Liver (tissue), 9 donors: Measurements from ENCODE around the gene PARN. TPM values are rescaled to one million over a fixed set of nuclear protein-coding genes. Genes with fewer than 3 reads are reported as not detected.
A peak's percentile ranks its signal among the peaks of the same experiment; 100 is the strongest.

Source experiments
- DNase-seq: peaks from one replicate; pipeline ENCODE4 v3.0.0-alpha.2; 2017; ENCODE audit warnings: low spot score
- H3K27ac ChIP-seq, 2 donors: one replicate each; pipeline ENCODE4 v1.7.0; 2013; ENCODE audit warnings: inconsistent platforms in 2 of 2, low read length in 2 of 2, control low read depth in 1 of 2, low read depth in 1 of 2, mild to moderate bottlenecking in 1 of 2
- H3K27me3 ChIP-seq, 4 donors: one replicate each; pipeline versions ENCODE4 v1.6.1 to v1.7.0; 2013; ENCODE audit warnings: low read length in 3 of 4, inconsistent platforms in 1 of 4, mild to moderate bottlenecking in 1 of 4, moderate library complexity in 1 of 4; ENCODE audit not compliant: control insufficient read depth in 4 of 4, insufficient read depth in 4 of 4
- H3K36me3 ChIP-seq, 4 donors: one replicate each; pipeline versions ENCODE4 v1.6.1 to v1.7.0; 2013; ENCODE audit warnings: low read length in 3 of 4, mild to moderate bottlenecking in 3 of 4, low read depth in 1 of 4, moderate library complexity in 1 of 4; ENCODE audit not compliant: control insufficient read depth in 4 of 4, insufficient read depth in 3 of 4
- H3K4me1 ChIP-seq, 4 donors: one replicate each; pipeline versions ENCODE4 v1.6.1 to v1.7.0; 2013; ENCODE audit warnings: low read length in 3 of 4, mild to moderate bottlenecking in 3 of 4, moderate library complexity in 1 of 4; ENCODE audit not compliant: control insufficient read depth in 4 of 4, insufficient read depth in 4 of 4
- H3K4me3 ChIP-seq, 3 donors: one replicate each; pipeline versions ENCODE4 v1.6.1 to v1.7.0; 2013; ENCODE audit warnings: low read length in 3 of 3, control low read depth in 1 of 3, low read depth in 1 of 3, mild to moderate bottlenecking in 1 of 3
- H3K9ac ChIP-seq, 2 donors: one replicate each; pipeline ENCODE4 v1.7.0; 2013; ENCODE audit warnings: low read length in 2 of 2, mild to moderate bottlenecking in 2 of 2, moderate library complexity in 2 of 2, control low read depth in 1 of 2, low read depth in 1 of 2
- H3K9me3 ChIP-seq, 4 donors: one replicate each; pipeline versions ENCODE4 v1.6.1 to v1.7.0; 2013; ENCODE audit warnings: low read length in 3 of 4; ENCODE audit not compliant: control insufficient read depth in 4 of 4
- EGR1 ChIP-seq, 2 donors: IDR thresholded peaks; 2 replicates each; pipeline ENCODE4 v1.6.1; 2016 to 2018; ENCODE audit warnings: antibody characterized with exemption in 2 of 2, low read depth in 2 of 2
- FOXA2 ChIP-seq: IDR thresholded peaks from 2 replicates; pipeline ENCODE4 v1.6.1; 2016; ENCODE audit warnings: antibody characterized with exemption
- GABPA ChIP-seq, 2 donors: IDR thresholded peaks in 1 of 2; conservative IDR thresholded peaks in 1 of 2; 2 replicates each; pipeline ENCODE4 v1.6.1; 2016; ENCODE audit warnings: antibody characterized with exemption in 2 of 2, mild to moderate bottlenecking in 1 of 2, moderate library complexity in 1 of 2
- HNF4A ChIP-seq, 2 donors: conservative IDR thresholded peaks; 2 replicates each; pipeline ENCODE4 v1.6.1; 2016; ENCODE audit warnings: antibody characterized with exemption in 2 of 2, mild to moderate bottlenecking in 2 of 2
- HNF4G ChIP-seq: IDR thresholded peaks from 2 replicates; pipeline ENCODE4 v1.6.1; 2016; ENCODE audit warnings: antibody characterized with exemption
- JUND ChIP-seq, 2 donors: IDR thresholded peaks; 2 replicates each; pipeline ENCODE4 v1.6.1; 2016; ENCODE audit warnings: antibody characterized with exemption in 2 of 2
- NR2F2 ChIP-seq: IDR thresholded peaks from 2 replicates; pipeline ENCODE4 v1.6.1; 2016; ENCODE audit warnings: antibody characterized with exemption
- RAD21 ChIP-seq, 2 donors: IDR thresholded peaks; 2 replicates each; pipeline ENCODE4 v1.6.1; 2016; ENCODE audit warnings: antibody characterized with exemption in 2 of 2, mild to moderate bottlenecking in 2 of 2
- RXRA ChIP-seq, 2 donors: IDR thresholded peaks; 2 replicates each; pipeline ENCODE4 v1.6.1; 2017 to 2018; ENCODE audit warnings: antibody characterized with exemption in 2 of 2, mild to moderate bottlenecking in 1 of 2
- SP1 ChIP-seq: IDR thresholded peaks from 2 replicates; pipeline ENCODE4 v1.6.1; 2018; ENCODE audit warnings: antibody characterized with exemption, mild to moderate bottlenecking
- TAF1 ChIP-seq: conservative IDR thresholded peaks from 2 replicates; pipeline ENCODE4 v1.6.1; 2016; ENCODE audit warnings: antibody characterized with exemption, mild to moderate bottlenecking
- YY1 ChIP-seq: IDR thresholded peaks from 2 replicates; pipeline ENCODE4 v1.6.1; 2016; ENCODE audit warnings: antibody characterized with exemption, mild to moderate bottlenecking
- WGBS: extraction: QIAGEN DNeasy Blood & Tissue Kit; methylation state at CpG from one replicate; pipeline ENCODE4 v1.1.7; 2013; 5-methylcytosine and 5-hydroxymethylcytosine counted together
- polyA plus RNA-seq, 2 donors: library from polyadenylated mRNA; stranded (reverse) in 1 of 2; unstranded in 1 of 2; fragments of 200-250 nt in 1 of 2; fragments of >200 nt in 1 of 2; fragmentation: Nextera tagmentation in 1 of 2; extraction: Ambion mirVana in 1 of 2; gene quantifications; one replicate each; pipeline versions ENCODE4 v1.2.1 to v1.2.3, GENCODE V29; 2013 to 2015
- total RNA-seq, 2 donors: library from RNA; depleted of rRNA; stranded (reverse); fragments of >200 nt; gene quantifications; one replicate each; pipeline ENCODE4 v1.2.3, GENCODE V29; 2014
- TF ChIP-seq, protein P1 (sequence below): fragments of 150-350 bp; IDR thresholded peaks from 2 replicates; pipeline ENCODE4 v1.5.1; 2017; ENCODE audit warnings: improper control_type of control experiment, low read depth, low read length; ENCODE audit not compliant: missing input control
- TF ChIP-seq, protein P2 (sequence below): IDR thresholded peaks from 2 replicates; pipeline ENCODE4 v1.6.1; 2016; ENCODE audit warnings: antibody characterized with exemption
- TF ChIP-seq, protein P3 (sequence below): IDR thresholded peaks from 2 replicates; pipeline ENCODE4 v1.6.1; 2016; ENCODE audit warnings: antibody characterized with exemption
- TF ChIP-seq, protein P4 (sequence below): IDR thresholded peaks from 2 replicates; pipeline ENCODE4 v1.6.1; 2016; ENCODE audit warnings: antibody characterized with exemption
- TF ChIP-seq, protein P5 (sequence below): IDR thresholded peaks from 2 replicates; pipeline ENCODE4 v1.6.1; 2016; ENCODE audit warnings: antibody characterized with exemption, mild to moderate bottlenecking
- donor health status: healthy.
- donor health status: healthy.
- donor health status: healthy.
- donor health status: healthy.
- donor health status: healthy.

The PARN gene
- total and polyA plus RNA-seq, 4 donors = 7.9 to 19.7 (median 9.7) TPM

DNA sequence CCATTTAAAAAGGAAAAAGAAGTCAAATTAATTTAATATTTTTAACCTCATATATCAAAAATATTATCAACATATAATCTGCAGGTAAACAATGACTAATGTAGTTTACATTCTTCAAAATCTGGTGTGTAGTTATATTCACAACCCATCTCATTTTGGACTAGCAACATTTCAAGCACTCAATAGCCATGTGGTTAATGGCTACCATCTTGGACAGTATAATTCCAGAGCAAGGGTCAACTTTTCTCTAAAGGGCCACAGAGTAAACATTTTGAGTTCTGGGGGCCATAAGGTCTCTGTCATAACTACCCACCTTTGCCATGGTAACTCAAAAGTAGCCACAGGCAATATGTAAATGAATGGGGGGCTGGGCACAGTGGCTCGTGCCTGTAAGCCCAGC lies 153.9 kb downstream of the PARN start (continued):
- TF ChIP-seq HNF4G = no peak
- no peak for TF ChIP-seq YY1
- no peak for TF ChIP-seq HNF4A (conservative IDR thresholded peaks at IDR 0.05)
- no peak for TF ChIP-seq RXRA (IDR thresholded peaks at IDR 0.05)
- TF ChIP-seq, protein P1, sequence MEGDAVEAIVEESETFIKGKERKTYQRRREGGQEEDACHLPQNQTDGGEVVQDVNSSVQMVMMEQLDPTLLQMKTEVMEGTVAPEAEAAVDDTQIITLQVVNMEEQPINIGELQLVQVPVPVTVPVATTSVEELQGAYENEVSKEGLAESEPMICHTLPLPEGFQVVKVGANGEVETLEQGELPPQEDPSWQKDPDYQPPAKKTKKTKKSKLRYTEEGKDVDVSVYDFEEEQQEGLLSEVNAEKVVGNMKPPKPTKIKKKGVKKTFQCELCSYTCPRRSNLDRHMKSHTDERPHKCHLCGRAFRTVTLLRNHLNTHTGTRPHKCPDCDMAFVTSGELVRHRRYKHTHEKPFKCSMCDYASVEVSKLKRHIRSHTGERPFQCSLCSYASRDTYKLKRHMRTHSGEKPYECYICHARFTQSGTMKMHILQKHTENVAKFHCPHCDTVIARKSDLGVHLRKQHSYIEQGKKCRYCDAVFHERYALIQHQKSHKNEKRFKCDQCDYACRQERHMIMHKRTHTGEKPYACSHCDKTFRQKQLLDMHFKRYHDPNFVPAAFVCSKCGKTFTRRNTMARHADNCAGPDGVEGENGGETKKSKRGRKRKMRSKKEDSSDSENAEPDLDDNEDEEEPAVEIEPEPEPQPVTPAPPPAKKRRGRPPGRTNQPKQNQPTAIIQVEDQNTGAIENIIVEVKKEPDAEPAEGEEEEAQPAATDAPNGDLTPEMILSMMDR = no peak
- TF ChIP-seq, protein P2, sequence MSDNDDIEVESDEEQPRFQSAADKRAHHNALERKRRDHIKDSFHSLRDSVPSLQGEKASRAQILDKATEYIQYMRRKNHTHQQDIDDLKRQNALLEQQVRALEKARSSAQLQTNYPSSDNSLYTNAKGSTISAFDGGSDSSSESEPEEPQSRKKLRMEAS = no peak

DNA sequence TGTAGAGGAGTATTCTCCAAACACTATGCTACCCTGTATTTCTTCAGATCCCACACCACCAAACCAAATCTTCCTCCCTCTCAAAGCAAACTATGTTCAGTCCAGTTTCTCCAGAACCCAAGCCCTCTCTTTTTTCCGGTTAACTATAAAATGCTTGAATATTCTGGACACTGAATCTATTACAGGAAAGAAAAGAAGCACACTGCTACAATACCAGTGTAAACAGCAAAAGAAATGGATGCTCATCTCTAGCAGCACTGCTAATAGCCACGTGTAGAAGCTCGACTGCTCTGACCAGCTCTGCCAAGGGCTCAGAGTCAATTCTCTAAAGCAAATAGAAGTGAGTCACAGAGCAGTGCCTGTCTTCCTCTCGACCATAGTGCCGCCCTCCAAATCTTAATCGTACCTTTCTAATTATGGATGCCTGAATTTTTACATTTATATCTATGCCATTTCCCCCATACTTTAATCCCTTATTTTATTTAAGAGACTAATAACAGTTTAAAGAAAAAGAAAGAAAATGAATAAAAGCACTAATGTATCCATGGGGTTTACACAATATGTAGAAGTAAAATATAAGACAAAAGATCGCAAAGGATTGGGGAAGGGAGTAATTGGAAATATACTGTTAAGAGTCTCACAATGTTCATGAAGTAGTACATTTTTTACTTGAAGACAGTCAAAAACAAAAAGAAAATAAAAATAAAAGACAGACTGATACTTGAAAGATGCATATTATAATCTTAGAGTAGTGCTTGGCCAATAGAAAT lies 154.5 kb downstream of the PARN start:
- WGBS = 46% methylated on average over 7 of the region's 7 CpGs
- peaks cover 0 to 4% (median 1%) of the 10 kb centered on the region in 4 donors for H3K36me3 ChIP-seq
- H3K9ac ChIP-seq = no peak overlapping the region
- TF ChIP-seq YY1 (peak; percentile 67), NR2F2 (no peak), TAF1 (no peak), JUND (IDR thresholded peaks at IDR 0.05) (peak; percentile 71 to 85), RXRA (IDR thresholded peaks at IDR 0.05) (peak in 1 of 2 donors; percentile 40), RAD21 (IDR thresholded peaks at IDR 0.05) (peak; percentile 19 to 44), FOXA2 (peak; percentile 57), HNF4A (conservative IDR thresholded peaks at IDR 0.05) (peak; percentile 34 to 48), SP1 (no peak), HNF4G (no peak), GABPA (IDR thresholded peaks at IDR 0.05 in 1 of 2, conservative IDR thresholded peaks at IDR 0.05 in 1 of 2) (no peak), EGR1 (IDR thresholded peaks at IDR 0.05; ENCODE audit: low read depth in 2 of 2) (no peak)
- TF ChIP-seq, protein P2 = peak; percentile 75
- TF ChIP-seq, protein P3, sequence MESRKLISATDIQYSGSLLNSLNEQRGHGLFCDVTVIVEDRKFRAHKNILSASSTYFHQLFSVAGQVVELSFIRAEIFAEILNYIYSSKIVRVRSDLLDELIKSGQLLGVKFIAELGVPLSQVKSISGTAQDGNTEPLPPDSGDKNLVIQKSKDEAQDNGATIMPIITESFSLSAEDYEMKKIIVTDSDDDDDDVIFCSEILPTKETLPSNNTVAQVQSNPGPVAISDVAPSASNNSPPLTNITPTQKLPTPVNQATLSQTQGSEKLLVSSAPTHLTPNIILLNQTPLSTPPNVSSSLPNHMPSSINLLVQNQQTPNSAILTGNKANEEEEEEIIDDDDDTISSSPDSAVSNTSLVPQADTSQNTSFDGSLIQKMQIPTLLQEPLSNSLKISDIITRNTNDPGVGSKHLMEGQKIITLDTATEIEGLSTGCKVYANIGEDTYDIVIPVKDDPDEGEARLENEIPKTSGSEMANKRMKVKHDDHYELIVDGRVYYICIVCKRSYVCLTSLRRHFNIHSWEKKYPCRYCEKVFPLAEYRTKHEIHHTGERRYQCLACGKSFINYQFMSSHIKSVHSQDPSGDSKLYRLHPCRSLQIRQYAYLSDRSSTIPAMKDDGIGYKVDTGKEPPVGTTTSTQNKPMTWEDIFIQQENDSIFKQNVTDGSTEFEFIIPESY = no peak
- TF ChIP-seq, protein P4, sequence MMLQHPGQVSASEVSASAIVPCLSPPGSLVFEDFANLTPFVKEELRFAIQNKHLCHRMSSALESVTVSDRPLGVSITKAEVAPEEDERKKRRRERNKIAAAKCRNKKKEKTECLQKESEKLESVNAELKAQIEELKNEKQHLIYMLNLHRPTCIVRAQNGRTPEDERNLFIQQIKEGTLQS = no peak
- TF ChIP-seq, protein P5, sequence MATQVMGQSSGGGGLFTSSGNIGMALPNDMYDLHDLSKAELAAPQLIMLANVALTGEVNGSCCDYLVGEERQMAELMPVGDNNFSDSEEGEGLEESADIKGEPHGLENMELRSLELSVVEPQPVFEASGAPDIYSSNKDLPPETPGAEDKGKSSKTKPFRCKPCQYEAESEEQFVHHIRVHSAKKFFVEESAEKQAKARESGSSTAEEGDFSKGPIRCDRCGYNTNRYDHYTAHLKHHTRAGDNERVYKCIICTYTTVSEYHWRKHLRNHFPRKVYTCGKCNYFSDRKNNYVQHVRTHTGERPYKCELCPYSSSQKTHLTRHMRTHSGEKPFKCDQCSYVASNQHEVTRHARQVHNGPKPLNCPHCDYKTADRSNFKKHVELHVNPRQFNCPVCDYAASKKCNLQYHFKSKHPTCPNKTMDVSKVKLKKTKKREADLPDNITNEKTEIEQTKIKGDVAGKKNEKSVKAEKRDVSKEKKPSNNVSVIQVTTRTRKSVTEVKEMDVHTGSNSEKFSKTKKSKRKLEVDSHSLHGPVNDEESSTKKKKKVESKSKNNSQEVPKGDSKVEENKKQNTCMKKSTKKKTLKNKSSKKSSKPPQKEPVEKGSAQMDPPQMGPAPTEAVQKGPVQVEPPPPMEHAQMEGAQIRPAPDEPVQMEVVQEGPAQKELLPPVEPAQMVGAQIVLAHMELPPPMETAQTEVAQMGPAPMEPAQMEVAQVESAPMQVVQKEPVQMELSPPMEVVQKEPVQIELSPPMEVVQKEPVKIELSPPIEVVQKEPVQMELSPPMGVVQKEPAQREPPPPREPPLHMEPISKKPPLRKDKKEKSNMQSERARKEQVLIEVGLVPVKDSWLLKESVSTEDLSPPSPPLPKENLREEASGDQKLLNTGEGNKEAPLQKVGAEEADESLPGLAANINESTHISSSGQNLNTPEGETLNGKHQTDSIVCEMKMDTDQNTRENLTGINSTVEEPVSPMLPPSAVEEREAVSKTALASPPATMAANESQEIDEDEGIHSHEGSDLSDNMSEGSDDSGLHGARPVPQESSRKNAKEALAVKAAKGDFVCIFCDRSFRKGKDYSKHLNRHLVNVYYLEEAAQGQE = no peak
- TF ChIP-seq, protein P1 = no peak
- H3K27me3 ChIP-seq = no peaks in the 10 kb centered on the region
- H3K9me3 ChIP-seq = peaks cover 0 to 2% (median 0%) of the 10 kb centered on the region in 4 donors
- no peak overlapping the region for H3K4me3 ChIP-seq
- H3K27ac ChIP-seq = peak overlapping the region in 1 of 2 donors; percentile 20
- peaks cover 0 to 12% (median 2%) of the 10 kb centered on the region in 4 donors for H3K4me1 ChIP-seq
- no peak for DNase-seq
